K562 (cell line): ENCODE results near the gene CEP170. TPM values are rescaled to one million over a fixed set of nuclear protein-coding genes. Genes with fewer than 3 reads are reported as not detected.
A peak's percentile ranks its signal among the peaks of the same experiment; 100 is the strongest.

Experiments used
- ARID1B ChIP-seq: fragments of 450-650 bp; IDR thresholded peaks from 2 replicates; pipeline ENCODE4 v1.6.1; 2016; ENCODE audit warnings: antibody characterized with exemption, mild to moderate bottlenecking, inconsistent platforms
- EZH2 ChIP-seq: IDR thresholded peaks from 2 replicates; pipeline ENCODE4 v1.6.1; 2012; ENCODE audit warnings: low read depth, mild to moderate bottlenecking, inconsistent platforms, low read length, borderline replicate concordance
- MBD2 ChIP-seq: sonication (generic); IDR thresholded peaks from 2 replicates; pipeline ENCODE4 v1.6.1; 2016; ENCODE audit warnings: low read depth, borderline replicate concordance
- MGA ChIP-seq: fragments of 450-650 bp; IDR thresholded peaks from 2 replicates; pipeline ENCODE4 v1.6.1; 2016; ENCODE audit warnings: mild to moderate bottlenecking, moderate library complexity
- MNT ChIP-seq, 2 experiments: fragments of 450-650 bp; conservative IDR thresholded peaks; 2 replicates each; pipeline ENCODE4 v1.6.1; 2017; ENCODE audit warnings: mild to moderate bottlenecking in 2 of 2, moderate library complexity in 2 of 2
- PRDM10 ChIP-seq: fragments of 450-650 bp; IDR thresholded peaks from 2 replicates; pipeline ENCODE4 v1.6.1; 2018; ENCODE audit not compliant: partially characterized antibody
- SIX5 ChIP-seq, 2 experiments: IDR thresholded peaks; 2 replicates each; pipeline ENCODE4 v1.6.1; 2011; ENCODE audit warnings: low read length in 2 of 2, borderline replicate concordance in 1 of 2, low read depth in 1 of 2, mild to moderate bottlenecking in 1 of 2, moderate library complexity in 1 of 2; ENCODE audit not compliant: insufficient read depth in 1 of 2
- ZNF3 ChIP-seq: fragments of 250-450 bp; sonication (Bioruptor Pico); IDR thresholded peaks from 2 replicates; pipeline ENCODE4 v1.5.0; 2021; ENCODE audit warnings: mild to moderate bottlenecking, moderate library complexity
- ZNF324 ChIP-seq: fragments of 250-450 bp; sonication (Bioruptor Pico); IDR thresholded peaks from 2 replicates; pipeline ENCODE4 v1.4.0; 2020; ENCODE audit warnings: mild to moderate bottlenecking
- ZNF695 ChIP-seq: fragments of 450-650 bp; formaldehyde crosslinking; IDR thresholded peaks from 2 replicates; pipeline ENCODE4 v1.4.0; 2020; ENCODE audit warnings: mild to moderate bottlenecking, moderate library complexity
- polyA plus RNA-seq, 8 experiments: library from polyadenylated mRNA; depleted of rRNA in 4 of 8; stranded (reverse) in 5 of 8; unstranded in 3 of 8; fragments of >200 nt; fragmentation: Nextera tagmentation in 2 of 8; fragmentation: Illumina TruSeq in 1 of 8; extraction: Ambion mirVana in 2 of 8; extraction: Trizol in 1 of 8; gene quantifications; 2 replicates each; pipeline versions ENCODE4 v1.2.1 to v1.2.3, GENCODE V29; 2011 to 2014; ENCODE audit warnings: inconsistent platforms in 1 of 8, missing spikeins in 1 of 8
- total RNA-seq, 7 experiments: library from RNA; depleted of rRNA in 6 of 7; stranded (reverse); fragments of >200 nt in 6 of 7; fragmentation: Illumina TruSeq in 2 of 7; extraction: Trizol in 2 of 7; gene quantifications; 2 replicates each; pipeline versions ENCODE4 v1.2.1 to v1.2.3, GENCODE V29; 2011 to 2021; ENCODE audit warnings: low replicate concordance in 1 of 7

Gene CEP170
- total and polyA plus RNA-seq, 9 of the 15 experiments (the other 6 are each of a cell fraction or from before 2014, with no cell fraction given), result 22.6 to 110 (median 68.5) TPM

GRCh38 chr1:243270097-243270864 lies 15.2 kb upstream of the CEP170 start (continued):
- TF ChIP-seq MGA, result no peak
- TF ChIP-seq MNT (conservative IDR thresholded peaks at IDR 0.05), result 0 out of 4 replicates have a peak, but pooled peaks of 1 of the 2 experiments have one; percentile 16
- no peak for TF ChIP-seq EZH2
- no peak for TF ChIP-seq SIX5 (IDR thresholded peaks at IDR 0.05; ENCODE audit: borderline replicate concordance in 1 of 2, insufficient read depth in 1 of 2, low read depth in 1 of 2, low read length in 2 of 2)
- no peak for TF ChIP-seq ZNF324 (CRISPR knock-in tag)
- TF ChIP-seq PRDM10, result no peak
- TF ChIP-seq ZNF695 (CRISPR knock-in tag), result no peak
- no peak for TF ChIP-seq MBD2
- peak; percentile 54 for TF ChIP-seq ARID1B
- no peak for TF ChIP-seq ZNF3
